ENCODE measurements around the gene WDR64. TPM values are rescaled to one million over a fixed set of nuclear protein-coding genes. Genes with fewer than 3 reads are reported as not detected.
"Not testable (repeated sequence)": the region's sequence is repeated elsewhere in the genome, so short reads cannot be mapped to it uniquely, and the experiment has no call there.

WDR64 gene
- total RNA-seq, 6 experiments from 2014 or later: 0.17 to 0.27 TPM; not detected in 4

DNA sequence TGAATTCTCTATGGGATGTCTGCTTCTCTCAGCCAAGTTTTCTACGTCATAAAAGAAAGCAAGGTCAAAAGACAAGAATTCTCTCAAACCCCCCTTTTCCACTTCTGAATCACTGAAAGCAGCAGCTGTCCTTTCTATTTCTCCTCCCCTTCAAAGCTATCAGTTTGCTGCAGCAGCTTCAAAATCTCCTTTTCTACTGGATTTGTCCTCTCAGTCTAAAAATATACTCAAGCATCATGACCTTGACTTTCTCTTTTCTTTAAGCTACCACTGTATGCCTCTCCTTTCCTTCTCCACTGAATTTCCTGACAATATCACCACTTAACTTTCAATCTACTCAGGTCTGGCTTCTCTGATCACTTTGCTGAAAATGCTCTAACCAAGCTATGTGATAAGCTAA is 1.9 kb downstream of the WDR64 start:
- intact Hi-C loops (cut with DNase I): no loop called here
- no peaks in the 10 kb centered on the region for H3K9me3 ChIP-seq
- H3K36me3 ChIP-seq: no peaks in the 10 kb centered on the region
- H3K4me3 ChIP-seq: no peak overlapping the region
- DNase-seq (no peak), ATAC-seq (no peak)
- no peaks in the 10 kb centered on the region for H3K4me1 ChIP-seq
- H3K27ac ChIP-seq: no peak overlapping the region
- TF ChIP-seq POLR2A (IDR thresholded peaks at IDR 0.05): no peak
- TF ChIP-seq, protein P1, sequence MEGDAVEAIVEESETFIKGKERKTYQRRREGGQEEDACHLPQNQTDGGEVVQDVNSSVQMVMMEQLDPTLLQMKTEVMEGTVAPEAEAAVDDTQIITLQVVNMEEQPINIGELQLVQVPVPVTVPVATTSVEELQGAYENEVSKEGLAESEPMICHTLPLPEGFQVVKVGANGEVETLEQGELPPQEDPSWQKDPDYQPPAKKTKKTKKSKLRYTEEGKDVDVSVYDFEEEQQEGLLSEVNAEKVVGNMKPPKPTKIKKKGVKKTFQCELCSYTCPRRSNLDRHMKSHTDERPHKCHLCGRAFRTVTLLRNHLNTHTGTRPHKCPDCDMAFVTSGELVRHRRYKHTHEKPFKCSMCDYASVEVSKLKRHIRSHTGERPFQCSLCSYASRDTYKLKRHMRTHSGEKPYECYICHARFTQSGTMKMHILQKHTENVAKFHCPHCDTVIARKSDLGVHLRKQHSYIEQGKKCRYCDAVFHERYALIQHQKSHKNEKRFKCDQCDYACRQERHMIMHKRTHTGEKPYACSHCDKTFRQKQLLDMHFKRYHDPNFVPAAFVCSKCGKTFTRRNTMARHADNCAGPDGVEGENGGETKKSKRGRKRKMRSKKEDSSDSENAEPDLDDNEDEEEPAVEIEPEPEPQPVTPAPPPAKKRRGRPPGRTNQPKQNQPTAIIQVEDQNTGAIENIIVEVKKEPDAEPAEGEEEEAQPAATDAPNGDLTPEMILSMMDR (IDR thresholded peaks at IDR 0.05): no peak
- WGBS (ENCODE audit: insufficient coverage, low coverage, low lambda C conversion rate, missing lambda C conversion rate): 60% methylated on average over 1 of the region's 1 CpG
- no peaks in the 10 kb centered on the region for H3K27me3 ChIP-seq

DNA sequence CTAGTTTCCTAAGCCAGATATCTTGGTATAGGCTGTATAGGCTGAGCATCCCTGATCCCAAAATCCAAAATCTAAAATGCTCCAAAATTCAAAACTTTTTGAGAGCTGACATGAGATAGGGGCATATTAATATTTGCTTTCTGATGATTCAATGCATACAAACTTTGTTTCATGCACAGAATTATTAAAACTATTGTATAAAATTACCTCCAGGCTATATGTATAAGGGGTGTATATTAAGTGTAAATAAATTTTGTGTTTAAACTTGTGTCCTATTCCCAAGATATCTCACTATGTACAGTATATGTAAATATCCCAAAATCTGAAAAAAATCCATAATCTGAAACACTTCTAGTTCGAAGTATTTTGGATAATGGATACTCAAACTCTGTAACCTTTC is 2.6 kb downstream of the WDR64 start:
- intact Hi-C loops (cut with DNase I): no loop called here
- no peaks in the 10 kb centered on the region for H3K9me3 ChIP-seq
- no peaks in the 10 kb centered on the region for H3K36me3 ChIP-seq
- H3K27me3 ChIP-seq: no peaks in the 10 kb centered on the region
- DNase-seq: no peak
- TF ChIP-seq, protein P1 (IDR thresholded peaks at IDR 0.05): no peak
- TF ChIP-seq POLR2A (IDR thresholded peaks at IDR 0.05): no peak
- WGBS (ENCODE audit: insufficient coverage, low coverage, low lambda C conversion rate, missing lambda C conversion rate): 90% methylated on average over 1 of the region's 1 CpG
- no peaks in the 10 kb centered on the region for H3K4me1 ChIP-seq
- H3K4me3 ChIP-seq: no peak overlapping the region
- no peak for ATAC-seq
- no peak overlapping the region for H3K27ac ChIP-seq

DNA sequence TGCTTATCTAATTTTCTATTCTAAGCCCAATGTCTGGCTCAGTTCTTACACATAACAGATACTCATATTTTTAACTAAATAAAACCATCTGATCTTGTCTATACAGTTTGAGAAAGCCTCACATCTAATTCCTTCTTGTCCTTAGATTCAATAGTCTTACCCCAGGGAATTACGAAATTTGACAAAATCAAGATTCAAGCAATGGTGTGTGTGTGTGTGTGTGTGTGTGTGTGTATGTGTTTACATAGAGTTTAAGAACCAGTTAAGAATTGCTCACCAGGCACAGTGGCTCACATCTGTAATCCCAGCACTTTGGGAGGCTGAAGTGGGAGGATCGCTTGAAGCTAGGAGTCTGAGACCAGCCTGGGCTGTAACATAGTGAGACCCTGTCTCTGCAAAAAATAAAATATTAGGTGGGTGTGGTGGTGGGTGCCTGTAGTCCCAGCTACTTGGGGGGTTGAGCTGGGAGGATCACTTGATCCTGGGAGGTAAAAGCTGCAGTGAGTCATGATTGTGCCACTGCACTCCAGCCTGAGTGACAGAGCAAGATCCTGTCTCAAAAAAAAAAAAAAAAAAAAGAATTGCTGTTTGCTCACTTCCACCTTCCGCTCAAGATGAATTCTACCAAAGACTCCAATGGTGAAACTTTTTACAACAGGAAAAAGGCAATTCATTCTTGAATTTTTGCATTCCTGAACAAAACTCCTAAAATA is 6.2 kb downstream of the WDR64 start:
- Histone ChIP-seq H3K9me3 (no peaks in the 10 kb centered on the region), H3K27ac (no peak overlapping the region), H3K4me1 (no peaks in the 10 kb centered on the region), H3K4me3 (no peak overlapping the region), H3K27me3 (no peaks in the 10 kb centered on the region), H3K36me3 (no peaks in the 10 kb centered on the region)
- DNase-seq: no peak
- intact Hi-C loops (cut with DNase I): no loop called here
- no peak for ATAC-seq
- no peak for TF ChIP-seq POLR2A (IDR thresholded peaks at IDR 0.05)
- TF ChIP-seq, protein P1 (IDR thresholded peaks at IDR 0.05): no peak
- WGBS (ENCODE audit: insufficient coverage, low coverage, low lambda C conversion rate, missing lambda C conversion rate): 69% methylated on average over 2 of the region's 3 CpGs

DNA sequence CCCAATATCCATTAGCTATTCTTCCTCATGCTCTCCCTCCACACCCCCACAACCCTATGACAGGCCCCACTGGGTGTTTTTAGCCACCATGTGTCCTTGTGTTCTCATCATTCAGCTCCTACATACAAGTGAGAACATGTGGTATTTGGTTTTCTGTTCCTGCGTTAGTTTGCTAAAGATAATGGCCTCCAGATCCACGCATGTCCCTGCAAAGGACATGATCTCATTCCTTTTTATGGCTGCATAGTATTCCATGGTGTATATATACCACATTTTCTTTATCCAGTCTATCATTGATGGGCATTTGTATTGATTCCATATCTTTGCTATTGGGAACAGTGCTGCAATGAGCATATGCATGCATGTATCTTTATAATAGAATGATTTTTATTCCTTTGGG is 6.9 kb downstream of the WDR64 start:
- H3K4me3 ChIP-seq; H3K9me3 ChIP-seq; intact Hi-C loops (cut with DNase I); H3K27me3 ChIP-seq; H3K36me3 ChIP-seq; ATAC-seq; H3K27ac ChIP-seq; DNase-seq; H3K4me1 ChIP-seq: not testable (repeated sequence)
- 78% methylated on average over 2 of the region's 2 CpGs for WGBS (ENCODE audit: insufficient coverage, low coverage, low lambda C conversion rate, missing lambda C conversion rate)

DNA sequence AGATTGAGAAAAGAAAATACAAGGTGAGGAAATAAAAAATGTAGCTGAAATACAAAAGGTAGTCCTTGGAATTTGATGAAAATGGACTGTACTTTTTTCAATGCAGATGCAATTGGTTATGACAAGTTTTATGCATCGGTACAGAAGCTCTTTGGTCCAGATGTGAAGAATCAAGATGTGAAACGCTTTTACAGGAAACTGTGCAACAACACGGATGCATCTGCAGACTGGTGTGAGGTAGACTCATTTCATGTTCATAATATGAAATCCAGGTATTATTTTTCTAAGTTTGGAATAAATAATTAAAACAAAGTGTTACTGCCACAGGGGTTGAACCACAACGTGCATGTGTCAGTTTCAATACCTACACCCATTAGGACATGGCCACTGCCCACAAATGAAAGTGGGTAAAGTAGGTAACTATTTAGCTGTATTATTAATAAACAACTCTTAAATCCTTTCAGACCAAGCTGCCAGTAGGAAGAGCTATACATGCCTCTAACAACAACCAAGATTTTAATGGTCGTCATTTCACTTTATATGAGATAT is 8.4 kb downstream of the WDR64 start:
- no peak for TF ChIP-seq POLR2A (IDR thresholded peaks at IDR 0.05)
- TF ChIP-seq, protein P1 (IDR thresholded peaks at IDR 0.05): no peak
- 69% methylated on average over 5 of the region's 5 CpGs for WGBS (ENCODE audit: insufficient coverage, low coverage, low lambda C conversion rate, missing lambda C conversion rate)
- Histone ChIP-seq H3K27ac (no peak overlapping the region), H3K9me3 (no peaks in the 10 kb centered on the region), H3K4me1 (no peaks in the 10 kb centered on the region), H3K4me3 (no peak overlapping the region), H3K27me3 (no peaks in the 10 kb centered on the region), H3K36me3 (no peaks in the 10 kb centered on the region)
- DNase-seq: no peak
- ATAC-seq: no peak
- intact Hi-C loops (cut with DNase I): no loop called here
